HG03442 (cell line): Measurements from ENCODE around the gene ABRACL.
"Not testable (repeated sequence)": the region's sequence is repeated elsewhere in the genome, so short reads cannot be mapped to it uniquely, and the experiment has no call there.

ENCODE experiments used
- ATAC-seq: cut with Tn5 transposase; IDR thresholded peaks from one replicate; pipeline ENCODE4 v1.9.1; 2021; ENCODE audit warnings: mild to moderate bottlenecking, moderate library complexity; ENCODE audit not compliant: unreplicated experiment

ABRACL gene

GRCh38 chr6:139010674-139011073, 17.9 kb upstream of the ABRACL start:
- no peak for ATAC-seq

- ATAC-seq: no peak
Measured at GRCh38 chr6:139011980-139012379, 16.6 kb upstream of the ABRACL start.

- no peak for ATAC-seq
Measured at GRCh38 chr6:139013185-139013800, 15.3 kb upstream of the ABRACL start.

GRCh38 chr6:139014945-139015344, 13.6 kb upstream of the ABRACL start:
- ATAC-seq: no peak

GRCh38 chr6:139016337-139017213, 12.0 kb upstream of the ABRACL start:
- peak; percentile 86 for ATAC-seq

- no peak for ATAC-seq
Measured at GRCh38 chr6:139017227-139017626, 11.3 kb upstream of the ABRACL start.

- no peak for ATAC-seq
Measured at GRCh38 chr6:139019722-139020121, 8.8 kb upstream of the ABRACL start.

- ATAC-seq: no peak
Measured at GRCh38 chr6:139020689-139021088, 7.9 kb upstream of the ABRACL start.

GRCh38 chr6:139025416-139025815, 3.1 kb upstream of the ABRACL start:
- not testable (repeated sequence) for ATAC-seq

- peak; percentile 16 for ATAC-seq
Measured at GRCh38 chr6:139027620-139028182, 844 bp upstream of the ABRACL start.

GRCh38 chr6:139028215-139028657, 309 bp upstream of the ABRACL start:
- ATAC-seq: no peak

- ATAC-seq: peak; percentile 32
Measured at GRCh38 chr6:139029470-139030227, 1.1 kb downstream of the ABRACL start.

GRCh38 chr6:139030228-139030963, 1.9 kb downstream of the ABRACL start:
- ATAC-seq: peak; percentile 37

GRCh38 chr6:139037490-139037889, 8.9 kb downstream of the ABRACL start:
- ATAC-seq: no peak

GRCh38 chr6:139044250-139044649, 15.7 kb downstream of the ABRACL start:
- ATAC-seq: no peak

- ATAC-seq: no peak
Measured at GRCh38 chr6:139047677-139048076, 19.1 kb downstream of the ABRACL start.

GRCh38 chr6:139048912-139049311, 20.4 kb downstream of the ABRACL start:
- not testable (repeated sequence) for ATAC-seq

GRCh38 chr6:139050131-139050769, 21.7 kb downstream of the ABRACL start:
- not testable (repeated sequence) for ATAC-seq

GRCh38 chr6:139050770-139051313, 22.3 kb downstream of the ABRACL start:
- ATAC-seq: no peak
